Measurements from ENCODE around the gene SLC27A4. TPM values are rescaled to one million over a fixed set of nuclear protein-coding genes. Genes with fewer than 3 reads are reported as not detected.

Gene SLC27A4
- polyA plus RNA-seq, 2 of the 4 experiments (the other 2 are of a cell fraction), result 14.5 to 27.0 TPM

- ChIA-PET POLR2A (no interaction called here), CTCF (interaction anchor here (0.7 to 1.7 kb wide), 3 partner anchors 43 to 125 kb away, joined by 3 to 4 read pairs (median 4); no protein-coding TSS in a partner anchor)
- H3K4me1 ChIP-seq, result peaks cover 6% of the 10 kb centered on the region; the same call in 1 of the 3 replicates
- TF ChIP-seq POLR2A (IDR thresholded peaks at IDR 0.05; ENCODE audit: low read length), result no peak
- 76% methylated on average over 6 of the region's 7 CpGs for WGBS (ENCODE audit: missing lambda C conversion rate)
- DNase-seq (ENCODE audit: low read depth in 1 of 2, low spot score in 1 of 2) (no peak), ATAC-seq (no peak), FAIRE-seq (no peak)
- no peaks in the 10 kb centered on the region for H3K9me3 ChIP-seq
- H3K27ac ChIP-seq, result 0 out of 6 replicates have a peak overlapping the region, but pooled peaks of 1 of the 2 experiments have one; percentile 18
- H3K4me2 ChIP-seq, result no peak overlapping the region
- H3K4me3 ChIP-seq, result no peak overlapping the region
Observed at GRCh38 chr9:128405780-128406171, 65.4 kb downstream of the SLC27A4 start.

- H3K4me2 ChIP-seq, result no peak overlapping the region
Observed at GRCh38 chr9:128406848-128407391, 66.6 kb downstream of the SLC27A4 start.

GRCh38 chr9:128408963-128409431, 68.7 kb downstream of the SLC27A4 start:
- DNase-seq (ENCODE audit: low read depth in 1 of 2, low spot score in 1 of 2) (no peak), ATAC-seq (no peak), FAIRE-seq (no peak)
- Histone ChIP-seq H3K4me2 (no peak overlapping the region), H3K4me1 (peaks cover 6% of the 10 kb centered on the region; the same call in 1 of the 3 replicates), H3K4me3 (no peak overlapping the region), H3K9me3 (no peaks in the 10 kb centered on the region), H3K27ac (no peak overlapping the region)
- ChIA-PET CTCF (interaction anchor here (1.0 to 7.0 kb wide), 6 partner anchors 12 to 113 kb away, joined by 3 to 52 read pairs (median 8); partner anchors contain the start of gene CERCAM), POLR2A (no interaction called here)
- WGBS (ENCODE audit: missing lambda C conversion rate), result 89% methylated on average over 26 of the region's 26 CpGs
- TF ChIP-seq HMGXB4 (CRISPR knock-in tag; IDR thresholded peaks at IDR 0.05; ENCODE audit: borderline replicate concordance) (no peak), ESRRA (IDR thresholded peaks at IDR 0.05; ENCODE audit: borderline replicate concordance, low read length) (no peak), NPAS2 (CRISPR knock-in tag; IDR thresholded peaks at IDR 0.05; ENCODE audit: borderline replicate concordance) (no peak), PHF8 (IDR thresholded peaks at IDR 0.05; ENCODE audit: borderline replicate concordance, low read depth) (no peak), EP300 (IDR thresholded peaks at IDR 0.05) (no peak), REST (IDR thresholded peaks at IDR 0.05) (no peak), SMC3 (IDR thresholded peaks at IDR 0.05) (no peak), NFE2L2 (conservative IDR thresholded peaks at IDR 0.05; ENCODE audit: low read length) (no peak), ELK1 (IDR thresholded peaks at IDR 0.05; ENCODE audit: low read depth, low read length) (no peak)

More at GRCh38 chr9:128406848-128407391, 66.6 kb downstream of the SLC27A4 start:
- FAIRE-seq (no peak), ATAC-seq (no peak), DNase-seq (ENCODE audit: low read depth in 1 of 2, low spot score in 1 of 2) (no peak)
- Histone ChIP-seq H3K4me3 (no peak overlapping the region), H3K4me1 (peaks cover 6% of the 10 kb centered on the region; the same call in 1 of the 3 replicates), H3K9me3 (no peaks in the 10 kb centered on the region), H3K27ac (no peak overlapping the region)
- WGBS (ENCODE audit: missing lambda C conversion rate), result 75% methylated on average over 9 of the region's 9 CpGs
- CTCF ChIA-PET, result interaction anchor here (0.9 to 2.1 kb wide), 5 partner anchors 13 to 44 kb away, joined by 4 to 9 read pairs (median 4); no protein-coding TSS in a partner anchor
- POLR2A ChIA-PET, result no interaction called here
- TF ChIP-seq BCL3 (IDR thresholded peaks at IDR 0.05) (no peak), MAZ (IDR thresholded peaks at IDR 0.05; ENCODE audit: borderline replicate concordance, low read depth, low read length) (no peak), ESRRA (IDR thresholded peaks at IDR 0.05; ENCODE audit: borderline replicate concordance, low read length) (no peak), KDM5A (IDR thresholded peaks at IDR 0.05) (no peak), HDAC2 (IDR thresholded peaks at IDR 0.05) (no peak), CHD4 (IDR thresholded peaks at IDR 0.05; ENCODE audit: borderline replicate concordance) (no peak), PBX3 (IDR thresholded peaks at IDR 0.05) (no peak), ZC3H11A (IDR thresholded peaks at IDR 0.05) (no peak), RARB (CRISPR knock-in tag; IDR thresholded peaks at IDR 0.05) (no peak), GATA3 (IDR thresholded peaks at IDR 0.05; ENCODE audit: borderline replicate concordance) (no peak), USF2 (IDR thresholded peaks at IDR 0.05) (no peak), FOSB (CRISPR knock-in tag; IDR thresholded peaks at IDR 0.05) (no peak), SMC3 (IDR thresholded peaks at IDR 0.05) (no peak), HOXB13 (CRISPR knock-in tag; IDR thresholded peaks at IDR 0.05; ENCODE audit: low read depth) (no peak)

Measured in A549 (cell line).